ENCODE data around the gene KIR3DL3. TPM values are rescaled to one million over a fixed set of nuclear protein-coding genes. Genes with fewer than 3 reads are reported as not detected.
"Not testable (repeated sequence)": the region's sequence is repeated elsewhere in the genome, so short reads cannot be mapped to it uniquely, and the experiment has no call there.

KIR3DL3 gene
- not detected for total RNA-seq

DNA sequence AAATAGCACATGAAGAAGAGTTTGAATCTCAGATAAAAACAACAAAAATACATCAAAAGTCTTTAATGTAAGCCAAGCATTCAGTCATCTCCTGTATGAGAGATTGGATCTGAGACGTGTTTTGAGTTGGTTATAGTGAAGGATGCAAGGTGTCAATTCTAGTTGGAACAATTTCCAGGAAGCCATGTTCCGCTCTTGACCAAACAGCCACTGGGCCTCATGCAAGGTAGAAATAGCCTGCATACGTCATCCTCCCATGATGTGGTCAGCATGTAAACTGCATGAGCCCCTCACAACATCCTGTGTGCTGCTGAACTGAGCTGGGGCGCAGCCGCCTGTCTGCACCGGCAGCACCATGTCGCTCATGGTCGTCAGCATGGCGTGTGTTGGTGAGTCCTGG is at the start of gene KIR3DL3:
Gene KIR3DL3, plus strand, starts transcription at position 301 of the 400 bp plus-strand sequence. Its CDS starts 55 bp downstream, at position 356.
- H3K4me1 ChIP-seq, result no peaks in the 10 kb centered on the region

GRCh38 chr19:54676210-54676834 is 47.9 kb upstream of the KIR3DL3 start:
- intact Hi-C loops (cut with DNase I); H3K9me3 ChIP-seq; DNase-seq (ENCODE audit: extremely low spot score); H3K4me3 ChIP-seq; H3K36me3 ChIP-seq; H3K4me1 ChIP-seq; H3K27ac ChIP-seq (replicated peaks in 1 of 4): not testable (repeated sequence)
- WGBS, result 25% methylated on average over 10 of the region's 10 CpGs
- peaks cover 0 to 40% (median 0%) of the 10 kb centered on the region in 4 donors for H3K27me3 ChIP-seq
- peak; percentile 61 to 94 (median 81) for TF ChIP-seq CTCF (IDR thresholded peaks at IDR 0.05)

More for the DNA sequence above, at the start of gene KIR3DL3:
- Histone ChIP-seq H3K27me3 (no peaks in the 10 kb centered on the region), H3K27ac (replicated peaks in 1 of 4) (no peak within 1 kb of the TSS), H3K9me3 (peaks cover 0 to 35% (median 30%) of the 10 kb centered on the region in 4 donors), H3K4me3 (no peak within 1 kb of the TSS), H3K36me3 (no peaks in the 10 kb centered on the region)
- DNase-seq (ENCODE audit: extremely low spot score), result no peak
- TF ChIP-seq CTCF (IDR thresholded peaks at IDR 0.05) (no peak), POLR2AphosphoS5 (IDR thresholded peaks at IDR 0.05) (no peak), POLR2A (IDR thresholded peaks at IDR 0.05; ENCODE audit: low read depth) (no peak), EP300 (IDR thresholded peaks at IDR 0.05) (no peak)
- intact Hi-C loops (cut with DNase I), result no loop called here
- 87% methylated on average over 9 of the region's 9 CpGs for WGBS

GRCh38 chr19:54677217-54677616 is 47.0 kb upstream of the KIR3DL3 start:
- no peak for TF ChIP-seq EP300 (IDR thresholded peaks at IDR 0.05)
- TF ChIP-seq POLR2A (IDR thresholded peaks at IDR 0.05; ENCODE audit: low read depth), result no peak
- no peak for TF ChIP-seq CTCF (IDR thresholded peaks at IDR 0.05)
- Histone ChIP-seq H3K36me3 (no peaks in the 10 kb centered on the region), H3K4me1 (no peaks in the 10 kb centered on the region), H3K27ac (replicated peaks in 1 of 4) (no peak overlapping the region), H3K27me3 (peaks cover 0 to 40% (median 0%) of the 10 kb centered on the region in 4 donors), H3K9me3 (no peaks in the 10 kb centered on the region), H3K4me3 (no peak overlapping the region)
- WGBS, result 53% methylated on average over 4 of the region's 4 CpGs
- intact Hi-C loops (cut with DNase I), result no loop called here
- no peak for DNase-seq (ENCODE audit: extremely low spot score)

- 85% methylated on average over 12 of the region's 12 CpGs for whole genome bisulfite sequencing
- H3K9me3 ChIP-seq; intact Hi-C loops (cut with DNase I); DNase-seq (ENCODE audit: extremely low spot score); H3K36me3 ChIP-seq; H3K4me3 ChIP-seq; H3K27ac ChIP-seq (replicated peaks in 1 of 4); H3K4me1 ChIP-seq: not testable (repeated sequence)
- H3K27me3 ChIP-seq, result peaks cover 0 to 55% (median 0%) of the 10 kb centered on the region in 4 donors
These were observed 42.6 kb upstream of the KIR3DL3 start for GRCh38 chr19:54681596-54681995.

- Histone ChIP-seq H3K27ac (replicated peaks in 1 of 4) (no peak overlapping the region), H3K36me3 (no peaks in the 10 kb centered on the region), H3K27me3 (peaks cover 0 to 53% (median 0%) of the 10 kb centered on the region in 4 donors), H3K4me1 (no peaks in the 10 kb centered on the region), H3K4me3 (no peak overlapping the region), H3K9me3 (no peaks in the 10 kb centered on the region)
- TF ChIP-seq EP300 (IDR thresholded peaks at IDR 0.05) (no peak), POLR2A (IDR thresholded peaks at IDR 0.05; ENCODE audit: low read depth) (no peak), POLR2AphosphoS5 (IDR thresholded peaks at IDR 0.05) (no peak), CTCF (IDR thresholded peaks at IDR 0.05) (no peak)
- 55% methylated on average over 7 of the region's 7 CpGs for WGBS
- intact Hi-C loops (cut with DNase I), result no loop called here
- no peak for DNase-seq (ENCODE audit: extremely low spot score)
These were observed 41.9 kb upstream of the KIR3DL3 start for GRCh38 chr19:54682306-54682856.

Data from esophagus muscularis mucosa (tissue), 4 donors.